ENCODE results near the gene FBXO38.

The FBXO38 gene

DNA sequence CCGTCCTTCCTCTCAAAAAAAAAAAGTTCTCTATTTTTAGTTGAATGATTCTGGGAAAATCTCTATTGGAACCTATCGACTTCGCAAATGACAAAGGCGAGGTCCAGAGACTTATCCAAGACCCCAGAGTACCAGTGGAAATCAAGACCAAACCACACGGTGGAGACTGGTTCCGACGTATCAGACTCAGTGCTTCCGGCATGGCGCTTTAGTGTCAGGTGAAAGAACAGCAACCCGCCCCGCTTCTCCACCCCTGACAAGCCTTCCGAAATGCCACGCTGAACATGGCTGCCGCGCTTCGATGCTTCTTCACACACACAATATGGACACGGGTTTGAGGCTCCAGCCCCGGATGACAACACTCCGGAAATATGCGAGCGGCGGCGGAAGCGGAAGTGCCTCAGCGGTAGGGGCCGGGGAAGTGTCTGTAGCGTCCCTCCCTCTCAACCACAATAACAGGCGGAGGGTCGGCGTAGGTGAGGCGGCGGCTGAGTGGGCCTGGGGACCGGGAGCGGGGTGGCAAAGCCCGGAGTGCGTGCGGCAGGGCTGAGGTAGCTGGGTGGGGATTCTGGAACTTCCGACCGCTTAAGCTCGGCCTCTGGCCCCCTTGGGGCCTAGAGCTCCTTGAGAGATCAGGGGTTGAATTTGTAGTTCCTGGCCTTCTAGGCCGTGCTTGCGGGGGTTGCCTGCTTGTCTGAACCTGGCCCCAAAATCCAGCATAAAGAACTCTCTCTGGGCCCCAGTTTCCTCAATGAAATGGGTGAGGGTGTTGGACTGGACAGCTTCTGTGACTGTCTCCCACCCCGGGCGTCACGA lies at the start of gene FBXO38:
TSS of gene FBXO38 (plus strand) at position 395 of the 816 bp plus-strand sequence. CDS start 10,819 bp downstream, outside the sequence.
- peak; percentile 96 for DNase-seq (ENCODE audit: low spot score)

- DNase-seq (ENCODE audit: low spot score), result no peak
Measured at GRCh38 chr5:148335259-148335658, 48.5 kb upstream of the FBXO38 start, which contains the start of gene SPINK9. Gene SPINK9 (plus strand): TSS chr5:148335559. CDS start chr5:148335614, 55 bp downstream.

- DNase-seq (ENCODE audit: low spot score), result no peak
Measured at GRCh38 chr5:148336704-148337435, 46.9 kb upstream of the FBXO38 start.

GRCh38 chr5:148342371-148343045 lies 41.2 kb upstream of the FBXO38 start:
- no peak for DNase-seq (ENCODE audit: low spot score)

DNA sequence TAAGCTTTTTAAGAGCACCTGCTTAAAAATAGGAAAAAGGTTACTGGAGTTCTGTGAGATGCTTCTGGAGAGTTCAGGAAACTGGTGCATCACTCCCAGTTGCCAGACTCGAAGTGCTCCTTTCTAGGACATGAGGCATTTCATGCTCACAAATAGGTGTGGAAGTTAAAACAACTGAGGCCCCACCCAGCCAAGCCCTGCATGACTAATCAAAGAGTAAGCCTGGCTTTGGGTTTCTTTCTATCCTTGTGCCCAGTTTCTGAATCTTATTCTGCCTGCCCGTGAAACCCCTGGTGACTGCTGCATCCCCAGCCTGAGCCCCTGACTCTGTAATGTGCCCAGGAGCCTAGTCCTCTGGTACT lies 40.7 kb upstream of the FBXO38 start:
- DNase-seq (ENCODE audit: low spot score), result no peak

GRCh38 chr5:148343603-148344487 lies 39.9 kb upstream of the FBXO38 start:
- DNase-seq (ENCODE audit: low spot score), result no peak

GRCh38 chr5:148347706-148348105 lies 36.1 kb upstream of the FBXO38 start:
- no peak for DNase-seq (ENCODE audit: low spot score)

DNA sequence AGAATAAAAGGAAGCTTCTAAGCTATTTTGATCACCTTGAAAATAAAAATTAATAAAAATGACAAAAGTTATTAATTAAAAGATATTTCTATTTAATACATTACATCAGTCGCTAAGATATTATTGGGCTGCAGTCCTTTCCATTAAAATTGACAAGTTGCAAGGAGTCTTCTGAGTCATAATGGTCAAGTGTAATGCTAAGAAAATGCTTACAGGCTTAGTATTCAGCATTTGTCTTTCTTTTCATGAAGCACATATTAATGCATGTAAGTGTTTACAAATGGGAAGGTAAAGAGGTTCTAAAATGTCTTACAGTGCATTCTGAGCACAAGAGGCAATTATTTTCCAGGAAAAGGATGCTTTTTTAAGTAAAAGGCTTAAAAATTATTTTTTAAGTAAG lies 31.1 kb upstream of the FBXO38 start:
- DNase-seq (ENCODE audit: low spot score), result no peak

DNA sequence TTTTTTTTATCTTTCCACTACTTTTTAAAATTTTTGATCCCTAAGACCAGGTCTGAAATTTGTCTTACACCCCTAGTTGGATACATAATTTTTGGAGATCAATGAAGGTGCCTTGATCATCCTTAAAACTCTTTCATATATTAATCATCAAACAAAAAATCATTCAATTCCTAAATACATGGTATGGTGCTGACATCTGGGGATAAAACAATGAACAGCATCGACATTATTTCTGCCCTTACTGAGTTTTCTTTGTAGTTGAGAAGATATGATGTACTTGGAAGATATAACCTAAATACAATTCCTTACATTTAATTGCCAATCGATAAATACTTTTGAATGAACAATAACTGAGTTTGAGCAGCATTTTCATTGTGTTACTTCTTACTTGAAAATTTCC lies 30.1 kb upstream of the FBXO38 start:
- no peak for DNase-seq (ENCODE audit: low spot score)

DNA sequence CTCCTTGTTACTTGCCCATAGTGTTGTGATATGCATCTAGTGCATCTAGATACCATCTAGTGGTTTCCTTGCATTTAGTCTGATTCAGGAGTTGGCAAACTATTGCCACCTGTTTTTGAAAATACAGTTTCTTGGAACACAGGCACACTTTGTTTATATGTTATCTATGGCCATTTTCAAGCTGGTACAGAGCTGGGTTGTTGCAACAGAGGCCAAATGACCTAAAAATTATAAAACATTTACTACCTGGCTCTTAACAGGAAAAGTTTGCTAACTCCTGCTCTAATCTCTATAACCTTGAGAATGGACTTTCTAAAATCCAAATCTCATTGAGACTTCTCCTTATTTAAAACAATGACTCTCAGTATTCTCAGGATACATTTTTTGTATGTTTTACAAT lies 19.4 kb upstream of the FBXO38 start:
- no peak for DNase-seq (ENCODE audit: low spot score)

- no peak for DNase-seq (ENCODE audit: low spot score)
Measured at GRCh38 chr5:148368299-148368698, 15.5 kb upstream of the FBXO38 start.

DNA sequence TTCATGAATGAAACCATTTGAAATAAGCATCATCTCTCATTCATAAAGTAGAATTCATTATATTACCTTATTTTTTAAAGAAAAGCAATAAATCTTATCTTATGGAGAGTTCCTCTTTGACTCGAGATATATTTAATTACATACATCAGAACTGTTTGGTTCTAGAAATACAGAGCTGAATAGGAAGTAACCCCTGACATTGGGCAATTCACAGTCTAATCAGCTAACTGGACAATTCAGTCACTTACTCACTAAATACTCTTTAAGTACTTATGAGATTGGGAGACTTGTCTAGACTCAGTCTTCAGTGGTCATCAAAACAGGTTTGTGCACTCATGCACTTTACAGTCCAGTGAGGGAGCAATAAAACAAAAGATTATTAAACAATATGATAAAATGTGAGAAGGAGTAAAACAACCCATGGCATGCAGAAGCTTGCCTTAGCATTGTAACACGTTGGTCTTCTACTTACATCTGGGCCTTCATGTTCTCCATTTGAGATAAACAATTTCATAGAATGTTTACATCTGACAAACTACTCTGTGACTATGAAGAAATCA lies 11.5 kb upstream of the FBXO38 start:
- DNase-seq (ENCODE audit: low spot score), result no peak

GRCh38 chr5:148372893-148373292 lies 10.9 kb upstream of the FBXO38 start:
- no peak for DNase-seq (ENCODE audit: low spot score)

GRCh38 chr5:148374690-148375360 lies 8.9 kb upstream of the FBXO38 start:
- peak; percentile 74 for DNase-seq (ENCODE audit: low spot score)

DNA sequence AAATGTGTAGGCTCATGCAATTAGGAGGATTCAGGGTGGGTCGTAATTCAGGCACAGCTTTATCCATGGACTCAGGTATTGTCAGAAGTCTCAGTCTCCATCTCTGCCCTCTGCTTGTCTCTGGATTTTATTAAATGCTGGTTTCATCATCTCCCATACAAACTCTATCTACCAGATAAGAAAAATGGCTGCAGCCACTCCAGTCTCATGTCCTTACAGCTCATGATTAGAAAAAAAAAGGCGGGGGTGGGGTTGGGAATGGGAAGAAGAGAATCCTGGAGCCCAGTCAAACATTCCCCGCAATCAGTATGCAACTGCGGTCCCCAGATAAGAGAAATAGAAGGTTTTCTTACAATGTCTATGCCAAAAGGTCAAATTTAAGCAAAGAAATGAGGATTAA lies 7.6 kb upstream of the FBXO38 start:
- no peak for DNase-seq (ENCODE audit: low spot score)

GRCh38 chr5:148378670-148379069 lies 5.1 kb upstream of the FBXO38 start:
- DNase-seq (ENCODE audit: low spot score), result no peak

DNA sequence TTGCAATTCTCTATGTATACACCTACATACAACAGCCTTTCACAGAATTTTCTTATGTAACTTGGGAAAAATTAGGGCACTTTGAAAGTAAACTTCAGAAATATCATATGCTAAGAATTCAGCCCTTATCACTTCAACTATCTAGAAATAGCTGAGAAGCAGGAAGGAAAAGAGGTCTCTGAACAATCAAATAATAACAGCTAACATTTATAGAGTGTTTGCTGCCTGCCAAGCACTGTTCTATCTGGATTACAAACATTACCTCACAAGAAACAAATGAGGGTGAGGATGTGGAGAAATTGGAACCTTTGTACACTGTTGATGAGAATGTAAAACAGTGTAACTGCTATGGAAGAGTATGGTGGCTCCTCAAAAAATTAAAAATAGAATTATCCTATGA lies 4.4 kb upstream of the FBXO38 start:
- DNase-seq (ENCODE audit: low spot score), result no peak

DNA sequence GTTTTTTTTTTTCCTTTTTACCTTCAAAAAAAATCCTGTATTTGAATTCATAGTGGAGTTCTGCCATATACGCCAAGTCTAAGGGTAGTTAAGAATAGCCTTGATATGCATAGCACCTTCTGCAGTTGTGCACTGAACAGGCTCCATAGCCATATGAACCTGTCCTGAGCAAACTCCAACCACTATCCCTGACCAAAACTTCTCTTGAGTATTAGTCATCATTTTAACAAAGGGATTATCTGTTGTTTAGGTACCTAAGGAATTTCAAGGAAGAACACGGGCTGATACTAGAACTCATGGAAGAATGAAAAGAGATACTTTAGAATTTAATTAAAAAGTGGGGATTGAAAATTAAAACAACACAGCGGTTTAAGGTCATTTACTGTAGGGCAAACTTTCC lies 1.9 kb upstream of the FBXO38 start:
- DNase-seq (ENCODE audit: low spot score), result no peak

- DNase-seq (ENCODE audit: low spot score), result no peak
Measured at GRCh38 chr5:148382961-148383360, 797 bp upstream of the FBXO38 start.

- no peak for DNase-seq (ENCODE audit: low spot score)
Measured at GRCh38 chr5:148384380-148384737, 601 bp downstream of the FBXO38 start.

- DNase-seq (ENCODE audit: low spot score), result no peak
Measured at GRCh38 chr5:148385094-148385493, 1.3 kb downstream of the FBXO38 start.

Data from AG08395 (cell line).